NCI-H69 (cell line): ENCODE data around the gene CRY2.

Experiments
- DNase-seq: peaks from one replicate; lab custom pipeline; 2025; lab: John Stamatoyannopoulos, UW

Gene CRY2

DNA sequence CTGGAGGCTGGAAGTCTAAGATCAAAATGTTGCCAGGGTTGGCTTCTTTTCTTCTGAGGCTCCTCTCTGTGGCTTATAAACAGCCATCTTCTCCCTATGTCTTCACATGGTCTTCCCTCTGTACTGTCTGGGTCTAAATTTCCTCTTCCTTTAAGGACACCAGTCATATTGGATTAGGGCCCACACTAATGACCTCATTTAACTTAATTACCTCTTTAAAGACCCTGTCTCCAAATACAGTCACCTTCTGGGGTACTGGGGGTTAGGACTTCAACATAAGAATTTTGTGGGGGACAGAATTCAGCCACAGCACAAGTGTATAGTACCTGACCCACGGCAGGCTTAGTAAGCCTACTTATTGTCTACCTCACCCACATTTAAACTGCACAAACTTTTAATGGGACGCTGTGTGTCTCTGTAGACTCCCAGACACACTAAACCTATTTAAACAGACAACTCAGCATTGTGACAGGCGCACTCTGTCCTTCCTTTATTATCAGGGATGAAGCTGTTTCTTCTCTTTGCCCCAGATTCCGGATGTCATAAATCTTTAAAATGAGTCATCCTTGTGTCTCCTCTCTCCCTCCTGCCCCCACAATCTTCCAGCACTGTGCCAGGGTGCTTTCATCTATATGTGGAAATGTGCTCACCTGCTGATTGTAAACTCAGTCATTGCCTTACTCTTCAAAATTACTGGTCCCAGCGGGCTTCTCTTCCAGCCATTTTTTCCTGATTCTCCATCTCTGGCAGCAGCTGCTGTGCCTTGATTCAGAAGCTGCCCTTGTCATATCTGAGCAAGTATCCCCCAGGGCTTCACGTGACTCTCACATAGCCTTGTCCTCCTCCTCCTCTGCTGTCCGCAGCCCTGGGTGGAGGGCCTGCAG is 32.8 kb downstream of the CRY2 start:
- peak; percentile 96 for DNase-seq

DNA sequence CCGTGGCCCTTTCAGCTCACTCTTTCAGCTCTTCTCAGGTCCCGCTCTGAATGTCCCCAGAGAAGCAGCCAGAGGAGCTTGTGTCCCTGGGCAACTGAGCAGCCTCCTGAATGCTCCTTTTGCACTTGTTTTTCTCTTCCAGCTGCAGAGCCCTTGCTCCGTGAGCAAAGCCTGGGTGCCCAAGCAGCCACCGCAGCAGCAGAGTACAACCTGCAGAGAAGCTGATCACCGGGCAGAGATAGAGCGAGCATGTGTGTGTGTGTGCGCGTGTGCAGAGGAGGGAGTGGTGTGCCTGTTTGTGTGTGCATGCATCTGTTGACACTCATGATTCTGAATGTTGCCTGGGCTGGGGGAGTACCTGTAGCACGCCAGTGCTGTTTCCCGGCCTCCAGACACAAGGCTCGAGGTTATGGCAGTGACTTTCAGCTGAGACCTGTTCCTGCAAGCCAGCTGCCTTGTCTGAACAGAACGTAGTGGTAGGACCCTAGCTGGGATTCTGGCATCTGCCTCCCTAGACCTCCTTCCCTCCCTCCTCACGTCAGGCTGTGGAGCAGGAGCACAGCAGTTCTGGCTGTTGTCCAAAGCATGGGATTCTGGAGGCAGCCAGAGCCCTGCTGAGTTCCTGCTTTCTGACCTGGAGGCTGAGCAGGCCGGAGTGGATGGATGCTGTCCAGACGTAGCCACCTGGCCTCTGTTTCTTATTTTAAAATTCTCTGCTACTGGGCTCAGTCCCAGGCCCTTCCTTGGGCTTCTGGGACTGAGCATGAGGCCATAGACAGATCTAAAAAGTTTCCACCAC is 33.7 kb downstream of the CRY2 start:
- DNase-seq = peak; percentile 95

DNA sequence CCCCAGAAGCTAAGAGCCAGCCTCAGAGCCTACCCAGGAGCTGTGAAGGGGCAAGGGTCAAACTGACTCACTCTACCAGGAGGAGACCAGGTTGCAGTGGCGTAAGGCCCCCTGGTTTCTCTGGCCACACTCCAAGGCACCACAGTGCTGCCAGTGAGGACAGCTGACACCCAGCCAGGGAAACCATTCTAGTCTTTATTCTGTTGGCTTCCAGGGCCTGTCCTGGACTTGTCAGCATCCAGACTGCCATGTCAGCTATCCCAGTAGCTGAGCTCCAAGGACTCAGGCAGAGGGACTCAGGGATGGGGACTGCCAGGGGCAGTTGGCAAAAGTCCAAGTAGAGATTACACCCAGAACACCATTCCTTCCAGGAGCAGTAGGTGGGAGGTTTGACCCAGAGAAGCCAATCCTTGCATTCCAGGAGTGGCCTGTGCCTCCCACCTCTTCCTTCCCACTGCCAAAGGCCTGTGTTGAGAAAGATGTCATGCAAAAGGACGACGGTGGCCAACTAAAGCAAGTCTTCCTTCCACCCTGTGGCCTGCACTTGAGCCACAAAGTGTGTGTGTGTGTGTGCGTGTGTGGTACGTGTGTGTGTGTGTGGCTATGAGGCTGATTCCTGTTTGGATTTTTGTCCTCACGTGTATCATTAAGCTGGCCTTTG is 34.6 kb downstream of the CRY2 start:
- DNase-seq = peak; percentile 87

DNA sequence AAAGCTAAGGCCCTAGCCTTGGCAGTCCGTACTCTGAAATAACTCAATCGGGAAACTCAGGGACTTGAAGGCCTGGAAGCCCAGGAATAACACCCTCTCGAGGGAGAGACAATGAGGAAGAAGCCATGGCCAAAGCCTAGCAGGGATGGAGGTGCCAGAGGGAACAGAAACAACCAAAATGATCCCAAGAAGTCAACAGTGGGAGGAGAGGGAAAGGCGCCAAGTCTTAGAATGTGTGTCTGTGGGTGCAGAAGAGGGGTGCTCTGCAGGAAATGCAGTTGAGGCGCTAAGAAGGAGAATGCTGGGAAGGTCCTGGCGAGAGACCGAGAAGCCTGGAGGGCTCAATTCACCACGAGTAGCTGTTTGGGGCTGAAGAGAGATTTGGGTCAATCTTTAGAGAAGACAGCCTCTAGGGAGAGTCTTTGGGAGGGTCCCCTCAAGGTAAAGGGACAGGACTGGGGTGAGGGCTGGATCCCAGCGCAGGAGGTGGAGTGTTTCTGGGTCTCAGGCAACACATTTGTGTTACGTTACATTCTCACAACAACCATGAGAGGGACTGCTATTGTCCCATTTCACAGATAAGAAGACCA is 37.4 kb downstream of the CRY2 start:
- no peak for DNase-seq

DNA sequence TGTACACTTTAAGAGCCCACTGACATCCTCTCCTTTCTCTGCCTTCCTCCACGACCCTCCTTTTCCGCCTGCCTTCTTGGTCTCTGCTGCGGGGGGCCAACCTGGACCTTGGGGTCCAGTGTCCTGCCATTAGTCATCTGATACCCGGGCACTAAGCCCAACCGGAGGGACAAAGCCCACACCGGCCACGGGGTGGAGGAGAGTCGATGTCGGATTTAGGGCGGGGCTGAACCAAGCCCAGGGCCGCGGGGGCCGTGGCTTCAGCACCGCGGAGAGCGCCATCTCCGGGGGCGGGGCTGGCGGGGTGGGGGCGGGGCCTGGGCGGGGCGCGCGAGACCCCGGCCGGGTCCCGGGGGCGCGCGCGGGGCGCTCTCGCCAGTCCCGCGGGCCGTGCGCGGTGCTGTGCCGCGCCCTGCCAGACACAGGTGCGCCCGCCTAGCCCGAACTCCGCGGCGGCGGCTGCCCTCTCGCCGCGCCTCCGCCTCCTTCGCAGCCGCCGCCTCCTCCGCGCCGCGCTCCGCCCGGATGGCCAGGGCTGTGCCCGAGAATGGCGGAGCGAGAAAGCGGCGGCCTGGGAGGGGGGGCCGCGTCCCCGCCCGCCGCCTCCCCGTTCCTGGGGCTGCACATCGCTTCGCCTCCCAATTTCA is 38.1 kb downstream of the CRY2 start, which contains the start of gene MAPK8IP1:
Gene MAPK8IP1 (plus strand): TSS at position 378 of the 647 bp plus-strand sequence. CDS start 170 bp downstream, at position 548.
- peak; percentile 91 for DNase-seq

DNA sequence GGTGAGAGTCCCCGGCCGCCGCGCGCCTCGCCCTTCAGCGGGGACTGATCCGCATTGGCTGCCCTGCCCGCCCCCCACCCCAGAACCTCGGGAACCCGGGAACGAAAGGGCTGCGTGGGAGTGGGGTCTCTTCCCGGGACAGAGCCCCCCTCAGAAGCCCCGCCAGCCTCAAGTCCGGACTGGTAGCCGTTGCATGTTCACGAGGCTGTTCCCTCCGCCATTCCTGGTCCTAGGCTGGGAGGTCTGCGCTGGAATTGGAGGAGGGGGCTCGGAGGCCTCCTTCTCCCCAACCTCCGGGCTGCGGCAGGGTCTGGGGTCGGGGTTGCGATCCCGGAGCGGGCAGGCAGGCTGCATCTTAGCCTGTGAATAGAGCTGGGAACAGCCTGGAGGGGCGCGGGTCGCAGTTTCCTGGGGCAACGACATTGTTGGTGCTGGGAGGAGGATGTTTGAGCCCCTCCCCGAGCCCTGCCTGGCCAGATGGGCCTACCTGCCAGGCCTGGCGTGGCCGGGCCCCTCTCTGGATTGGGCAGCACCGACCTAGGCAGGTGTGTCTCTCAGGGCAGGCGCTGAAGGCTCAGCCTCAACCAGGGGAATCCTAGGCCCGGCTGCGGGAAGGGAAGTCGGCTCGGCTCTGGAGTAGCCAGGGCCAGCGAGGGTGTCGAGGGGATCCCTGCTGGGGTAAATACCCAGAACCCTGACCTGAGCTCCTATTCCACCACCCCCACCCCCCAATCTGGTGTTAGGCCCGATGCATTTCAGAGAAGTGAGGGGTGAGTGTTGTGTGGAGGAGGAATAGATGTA is 38.8 kb downstream of the CRY2 start:
- DNase-seq = peak; percentile 82

DNA sequence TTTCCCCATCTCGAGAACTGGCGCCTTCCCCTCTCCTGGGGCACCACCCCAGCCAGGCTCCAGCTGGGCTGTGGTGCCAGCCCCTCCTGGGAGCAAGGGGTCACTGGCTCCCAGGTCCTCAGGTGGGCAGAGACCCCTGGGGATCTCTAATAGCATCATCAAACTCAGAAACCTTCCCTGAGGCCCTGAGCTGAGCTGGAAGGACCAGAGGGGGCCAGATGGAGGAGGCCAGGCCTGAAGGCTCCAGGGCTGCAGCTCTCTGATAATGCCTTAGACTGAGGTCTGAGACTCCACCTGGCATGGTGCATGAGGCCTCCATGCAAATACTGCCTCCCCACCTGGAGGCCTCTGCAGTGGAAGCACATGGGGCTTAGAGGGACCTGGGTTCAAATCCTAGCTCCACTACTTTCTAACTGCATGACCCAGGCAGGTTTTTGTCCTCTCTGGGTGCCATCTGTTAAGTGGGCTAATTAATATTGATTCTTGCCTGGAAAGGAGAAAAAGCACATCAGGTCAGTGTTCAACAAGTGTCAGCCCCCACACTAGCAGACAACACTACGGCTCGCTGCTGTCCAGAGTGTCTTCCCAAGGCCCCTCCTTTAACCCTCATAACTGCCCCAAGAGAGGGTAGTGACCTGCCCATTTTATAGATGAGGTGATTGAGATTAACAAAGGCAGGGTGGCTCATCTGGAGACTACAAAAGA is 39.7 kb downstream of the CRY2 start:
- DNase-seq = peak; percentile 63

DNA sequence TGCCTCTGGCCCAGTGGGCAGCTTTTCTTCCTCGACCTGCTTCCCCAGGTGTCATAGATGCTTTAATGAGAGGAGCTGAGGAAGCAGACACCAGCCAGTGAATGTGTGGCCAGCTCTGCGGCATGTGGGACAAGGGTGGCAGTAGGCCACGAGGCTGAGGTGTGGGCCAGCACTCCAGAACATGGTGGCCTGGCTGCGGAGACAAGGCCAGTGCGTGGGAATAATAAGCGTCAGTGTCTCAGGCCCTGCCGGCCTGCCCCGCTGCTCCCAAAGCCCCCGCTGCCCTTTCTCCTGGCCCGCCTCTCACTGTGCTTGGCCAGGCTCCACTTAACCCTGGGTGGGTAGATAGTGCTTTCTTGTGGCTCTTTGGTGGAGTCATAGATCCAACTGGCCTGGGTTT is 40.3 kb downstream of the CRY2 start:
- DNase-seq = no peak

DNA sequence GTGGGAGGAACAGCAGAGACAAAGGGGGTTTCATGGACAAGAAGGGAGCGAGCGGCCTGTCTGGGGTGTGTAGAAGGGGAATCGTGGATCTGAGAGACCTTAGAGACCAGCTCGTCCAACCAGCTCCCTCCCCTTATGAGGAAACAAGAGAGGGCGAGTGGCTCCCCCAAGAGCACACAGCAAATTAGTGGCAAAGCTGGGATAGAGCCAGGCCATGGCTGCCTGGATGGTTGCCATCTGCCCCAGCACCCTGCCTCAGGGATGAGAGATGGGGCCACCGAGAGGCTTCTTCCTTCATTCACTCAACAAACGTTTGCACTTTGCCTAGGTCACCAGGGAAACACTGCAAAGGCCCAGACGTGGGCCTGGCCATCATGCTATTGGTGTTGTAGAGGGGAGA is 42.3 kb downstream of the CRY2 start:
- DNase-seq = no peak

DNA sequence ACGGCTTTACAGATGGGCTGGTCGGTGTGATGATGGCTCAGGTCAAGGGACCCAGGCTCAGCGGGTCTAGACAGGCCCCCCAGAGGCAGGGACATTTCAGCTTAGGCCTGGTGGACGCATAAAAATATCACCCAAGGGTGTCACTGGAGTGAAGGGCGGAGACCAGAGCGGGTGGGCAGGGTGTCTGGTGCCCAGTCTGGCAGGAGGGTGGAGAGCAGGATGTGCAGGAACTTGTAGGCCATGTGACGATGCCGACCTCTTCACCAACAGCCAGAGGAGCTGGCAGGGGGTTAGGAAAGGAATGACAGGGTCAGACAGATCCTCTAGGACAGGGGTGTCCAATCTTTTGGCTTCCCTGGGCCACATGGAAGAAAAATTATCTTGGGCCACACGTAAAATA is 42.7 kb downstream of the CRY2 start:
- DNase-seq = no peak

DNA sequence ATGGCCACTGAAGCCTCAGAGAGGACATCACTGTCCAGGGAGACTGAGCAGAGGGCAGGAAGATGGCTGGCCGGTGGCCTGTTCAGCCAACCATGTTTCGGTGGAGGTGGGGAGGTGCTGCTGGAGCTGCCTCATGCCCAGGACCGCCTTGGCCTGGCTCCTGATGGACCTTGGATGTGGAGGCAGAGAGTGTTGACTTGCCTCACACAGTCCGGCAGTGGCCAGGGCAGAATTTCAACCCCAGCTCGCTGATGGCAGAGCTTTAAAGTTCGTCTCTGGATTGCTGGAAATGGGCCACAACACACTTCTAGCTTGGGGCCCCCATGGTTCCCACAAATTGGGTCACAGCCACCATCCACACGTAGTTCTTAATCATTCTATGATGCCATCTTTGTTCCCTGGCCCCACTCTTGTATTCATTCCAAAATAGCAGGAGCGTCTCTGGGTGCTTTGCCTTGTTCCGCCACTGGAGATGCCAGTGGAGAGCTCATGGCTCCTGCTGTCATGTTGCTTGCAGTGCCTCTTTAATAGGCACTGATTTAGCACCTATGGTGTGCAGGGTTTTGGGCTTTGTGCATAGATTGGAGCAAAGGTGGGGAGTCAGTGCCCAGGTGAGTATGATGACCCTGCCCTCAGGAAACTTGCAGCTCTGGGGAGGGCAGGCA is 43.7 kb downstream of the CRY2 start:
- no peak for DNase-seq

DNA sequence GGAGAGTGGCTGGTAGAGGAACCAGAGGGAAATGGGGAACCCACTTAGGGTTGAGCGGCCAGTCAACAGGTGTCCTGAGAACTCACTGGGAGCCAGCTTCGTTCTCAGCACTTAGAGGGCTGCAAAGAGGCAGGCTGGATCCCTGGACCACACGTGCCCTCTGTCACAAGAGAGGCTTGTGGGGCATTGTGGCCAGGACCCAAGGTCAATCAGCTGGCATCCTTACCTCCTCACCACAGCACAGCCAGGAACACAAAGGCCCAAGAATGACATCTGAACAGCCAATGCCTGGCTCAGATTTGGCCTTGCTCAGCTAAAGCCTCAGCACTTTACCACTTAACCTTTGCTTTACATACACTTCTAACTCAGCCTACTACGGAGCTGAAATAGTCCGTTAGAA is 45.6 kb downstream of the CRY2 start:
- no peak for DNase-seq

DNA sequence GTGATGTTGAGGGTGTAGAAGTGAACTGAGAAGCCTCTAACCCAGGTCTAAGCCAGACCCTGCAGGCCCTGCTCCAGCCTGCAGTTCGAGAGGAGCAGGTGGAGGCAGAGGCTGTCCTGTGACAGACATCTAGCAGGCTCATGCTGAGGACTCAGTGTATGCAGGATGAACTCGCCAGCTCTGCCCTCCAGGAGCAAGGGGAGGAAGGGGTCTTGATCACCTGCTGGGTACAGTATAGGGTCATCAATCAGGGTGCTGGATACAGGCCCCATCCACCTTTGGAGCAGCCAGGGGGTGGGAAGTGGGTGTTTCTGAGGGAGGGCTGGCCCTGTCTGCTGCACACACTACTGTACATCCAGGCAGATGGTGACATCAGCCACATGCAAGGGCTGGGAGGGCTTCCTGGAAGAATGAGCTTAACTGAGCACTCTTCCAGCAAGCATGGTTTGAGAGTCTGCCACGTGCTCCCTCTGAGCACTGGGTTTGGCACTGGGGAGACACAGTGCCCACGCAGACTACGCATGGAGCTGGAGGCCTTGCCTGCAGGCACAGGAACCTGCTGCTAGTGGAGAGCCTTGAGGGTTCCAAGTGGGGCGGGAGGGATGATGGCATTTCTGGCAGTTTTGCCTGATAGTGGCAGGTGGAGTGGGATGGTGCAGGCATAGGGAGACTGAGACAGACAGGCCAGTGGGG is 47.4 kb downstream of the CRY2 start:
- DNase-seq = peak; percentile 61

DNA sequence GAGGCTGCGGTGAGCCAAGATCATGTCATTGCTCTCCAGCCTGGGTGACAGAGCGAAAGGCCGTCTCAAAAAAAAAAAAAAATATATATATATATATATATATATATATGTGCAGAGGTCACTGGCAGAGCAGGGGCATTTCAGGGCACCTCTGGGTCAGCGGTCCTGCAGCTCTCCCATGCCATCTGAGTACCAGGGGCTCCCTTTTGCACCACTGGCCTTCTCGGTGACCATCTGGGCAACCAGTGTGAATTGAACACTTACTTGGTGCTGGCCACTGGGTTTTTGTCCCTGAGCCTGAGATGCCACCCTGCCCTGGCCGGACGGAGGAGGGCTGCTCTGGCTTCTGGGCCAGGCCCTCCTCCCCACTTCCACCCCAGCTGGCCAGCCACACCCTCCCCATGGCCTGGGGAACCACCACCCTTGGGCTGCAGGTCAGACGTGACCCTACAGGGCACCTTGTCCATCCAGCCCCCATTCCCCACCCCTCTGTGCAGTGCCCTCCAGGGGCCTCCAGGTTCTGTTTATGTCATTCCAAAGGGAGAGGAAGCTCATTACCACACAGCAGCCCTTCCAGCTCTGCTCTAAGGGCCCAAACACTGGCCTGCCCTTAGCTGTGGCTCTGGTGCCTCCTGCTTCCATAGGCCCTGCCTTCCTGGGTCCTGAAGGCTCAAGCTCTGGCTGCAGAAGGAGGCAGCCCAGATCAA is 48.4 kb downstream of the CRY2 start:
- peak; percentile 52 for DNase-seq

DNA sequence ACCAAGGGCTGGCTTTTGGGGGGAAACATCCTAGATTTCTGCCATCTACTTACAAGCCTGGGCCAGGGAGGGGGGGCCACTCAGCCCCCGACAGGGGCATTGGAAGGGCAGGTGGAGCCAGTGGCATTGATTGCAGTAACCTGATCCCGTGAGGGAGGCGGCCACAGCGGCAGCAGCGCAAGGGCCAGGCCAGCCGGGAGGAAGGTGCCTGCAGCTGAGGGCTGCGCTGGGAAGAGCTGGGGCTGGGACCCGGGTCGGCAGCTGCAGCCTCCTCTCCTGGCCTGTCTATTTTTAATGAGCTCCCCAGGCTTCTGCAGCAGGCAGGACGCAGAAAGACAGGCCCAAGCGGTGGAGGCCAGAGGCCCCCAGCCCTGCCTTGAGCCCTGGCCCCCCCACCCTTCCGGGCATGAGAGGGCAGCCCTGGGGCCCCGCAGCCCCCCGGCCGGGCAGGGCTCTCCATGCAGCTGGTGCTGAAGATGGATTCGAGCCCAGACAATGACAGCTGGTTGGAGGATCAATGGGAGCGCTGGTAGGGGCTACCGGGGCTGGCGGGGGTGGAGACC is 49.2 kb downstream of the CRY2 start:
- DNase-seq = peak; percentile 89

DNA sequence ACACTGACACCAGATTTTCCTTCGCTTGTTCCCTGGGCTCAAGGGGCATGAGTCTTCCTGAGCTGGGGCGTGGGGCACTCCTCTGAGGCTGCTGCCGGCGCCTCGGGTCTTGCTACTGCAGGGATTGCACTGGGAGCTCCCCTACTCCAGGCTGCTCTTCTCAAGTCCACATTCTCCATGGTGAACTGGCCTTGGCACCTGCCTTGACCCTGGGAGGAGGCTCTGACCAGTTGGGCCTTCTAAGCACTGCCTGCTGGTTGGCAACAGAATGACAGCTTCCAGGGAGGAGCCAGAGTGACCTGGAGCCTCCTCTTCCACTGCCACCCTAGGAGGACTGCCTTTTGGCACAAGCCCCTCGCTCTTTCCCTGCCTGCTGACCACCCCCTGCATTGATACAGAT is 50.3 kb downstream of the CRY2 start:
- no peak for DNase-seq

DNA sequence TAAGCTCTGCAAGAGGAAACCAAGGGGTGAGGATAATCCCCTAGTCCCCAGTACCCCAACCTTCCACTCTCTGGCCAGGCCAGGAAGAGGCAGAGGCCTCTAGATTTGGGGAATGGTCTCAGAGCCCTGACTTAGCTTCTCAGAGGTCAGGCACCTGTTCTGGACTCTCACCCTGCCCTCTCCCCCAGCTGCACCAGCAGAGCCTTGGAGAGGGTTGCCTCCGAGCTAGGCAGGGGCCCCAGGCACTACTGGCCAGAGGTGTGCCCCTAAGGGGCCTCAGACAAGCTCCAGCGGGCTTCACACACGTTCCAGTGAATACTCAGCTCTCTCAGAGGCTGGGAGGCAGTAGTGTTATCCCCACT is 51.8 kb downstream of the CRY2 start:
- no peak for DNase-seq
